Parathyroid adenoma (tissue), 2 donors: Measurements from ENCODE around the gene HK2.

Source experiments
- H2AFZ ChIP-seq: fragments of 300-600 bp; sonication (generic); one replicate; pipeline ENCODE4 v1.7.0; 2017; ENCODE audit warnings: antibody characterized with exemption, mild to moderate bottlenecking
- H3K27ac ChIP-seq: fragments of 300-600 bp; sonication (generic); one replicate; pipeline ENCODE4 v1.7.0; 2017
- H3K27me3 ChIP-seq: fragments of 300-600 bp; sonication (generic); one replicate; pipeline ENCODE4 v1.7.0; 2017; ENCODE audit warnings: low read length; ENCODE audit not compliant: control insufficient read depth, insufficient read depth
- H3K36me3 ChIP-seq: fragments of 300-600 bp; sonication (generic); one replicate; pipeline ENCODE4 v1.7.0; 2017; ENCODE audit warnings: low read length; ENCODE audit not compliant: control insufficient read depth, insufficient read depth
- H3K4me1 ChIP-seq: fragments of 300-600 bp; sonication (generic); one replicate; pipeline ENCODE4 v1.7.0; 2017; ENCODE audit warnings: control low read depth
- H3K4me2 ChIP-seq: fragments of 300-600 bp; sonication (generic); one replicate; pipeline ENCODE4 v1.7.0; 2017; ENCODE audit warnings: low read length
- H3K4me3 ChIP-seq: fragments of 300-600 bp; sonication (generic); one replicate; pipeline ENCODE4 v1.7.0; 2017; ENCODE audit warnings: low read depth, low read length
- H3K79me2 ChIP-seq: fragments of 300-600 bp; sonication (generic); one replicate; pipeline ENCODE4 v1.7.0; 2017; ENCODE audit warnings: control low read depth
- H3K9ac ChIP-seq: fragments of 300-600 bp; sonication (generic); one replicate; pipeline ENCODE4 v1.7.0; 2017; ENCODE audit warnings: mild to moderate bottlenecking
- H3K9me3 ChIP-seq: fragments of 300-600 bp; sonication (generic); one replicate; pipeline ENCODE4 v1.7.0; 2017; ENCODE audit warnings: low read length; ENCODE audit not compliant: control insufficient read depth
- TF ChIP-seq, protein P1 (sequence below): fragments of 300-600 bp; sonication (generic); IDR thresholded peaks from one replicate; pipeline ENCODE4 v1.7.0; 2017; ENCODE audit warnings: antibody characterized with exemption, mild to moderate bottlenecking
- donor health status: primary hyperparathyroidism.

Gene HK2

DNA sequence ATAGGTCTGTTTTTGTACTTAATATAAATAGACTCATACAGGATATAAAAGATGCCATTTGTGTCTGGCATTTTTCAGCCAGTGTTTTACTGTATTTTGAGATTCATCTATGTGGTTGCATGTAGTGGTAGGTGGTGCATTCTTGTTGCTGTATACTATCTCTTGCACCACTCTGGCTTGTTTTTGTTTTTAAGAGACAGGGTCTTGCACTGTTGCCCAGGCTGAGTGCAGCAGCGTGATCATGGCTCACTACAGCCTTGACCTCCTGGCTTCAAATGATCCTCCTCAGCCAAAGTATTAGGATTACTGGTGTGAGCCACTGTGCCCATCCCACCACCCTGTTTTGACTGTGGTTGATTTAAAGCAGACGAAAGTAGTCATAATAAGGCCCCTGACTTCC lies 12.6 kb downstream of the HK2 start:
- no peak overlapping the region for H3K27ac ChIP-seq
- no peak overlapping the region for H3K9ac ChIP-seq
- no peak overlapping the region for H3K4me3 ChIP-seq
- no peaks in the 10 kb centered on the region for H3K79me2 ChIP-seq
- no peaks in the 10 kb centered on the region for H3K9me3 ChIP-seq
- no peaks in the 10 kb centered on the region for H3K36me3 ChIP-seq
- TF ChIP-seq, protein P1, sequence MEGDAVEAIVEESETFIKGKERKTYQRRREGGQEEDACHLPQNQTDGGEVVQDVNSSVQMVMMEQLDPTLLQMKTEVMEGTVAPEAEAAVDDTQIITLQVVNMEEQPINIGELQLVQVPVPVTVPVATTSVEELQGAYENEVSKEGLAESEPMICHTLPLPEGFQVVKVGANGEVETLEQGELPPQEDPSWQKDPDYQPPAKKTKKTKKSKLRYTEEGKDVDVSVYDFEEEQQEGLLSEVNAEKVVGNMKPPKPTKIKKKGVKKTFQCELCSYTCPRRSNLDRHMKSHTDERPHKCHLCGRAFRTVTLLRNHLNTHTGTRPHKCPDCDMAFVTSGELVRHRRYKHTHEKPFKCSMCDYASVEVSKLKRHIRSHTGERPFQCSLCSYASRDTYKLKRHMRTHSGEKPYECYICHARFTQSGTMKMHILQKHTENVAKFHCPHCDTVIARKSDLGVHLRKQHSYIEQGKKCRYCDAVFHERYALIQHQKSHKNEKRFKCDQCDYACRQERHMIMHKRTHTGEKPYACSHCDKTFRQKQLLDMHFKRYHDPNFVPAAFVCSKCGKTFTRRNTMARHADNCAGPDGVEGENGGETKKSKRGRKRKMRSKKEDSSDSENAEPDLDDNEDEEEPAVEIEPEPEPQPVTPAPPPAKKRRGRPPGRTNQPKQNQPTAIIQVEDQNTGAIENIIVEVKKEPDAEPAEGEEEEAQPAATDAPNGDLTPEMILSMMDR, result no peak
- peaks cover 26% of the 10 kb centered on the region for H3K4me1 ChIP-seq
- H2AFZ ChIP-seq, result peak overlapping the region; percentile 81
- H3K4me2 ChIP-seq, result no peak overlapping the region
- no peaks in the 10 kb centered on the region for H3K27me3 ChIP-seq

DNA sequence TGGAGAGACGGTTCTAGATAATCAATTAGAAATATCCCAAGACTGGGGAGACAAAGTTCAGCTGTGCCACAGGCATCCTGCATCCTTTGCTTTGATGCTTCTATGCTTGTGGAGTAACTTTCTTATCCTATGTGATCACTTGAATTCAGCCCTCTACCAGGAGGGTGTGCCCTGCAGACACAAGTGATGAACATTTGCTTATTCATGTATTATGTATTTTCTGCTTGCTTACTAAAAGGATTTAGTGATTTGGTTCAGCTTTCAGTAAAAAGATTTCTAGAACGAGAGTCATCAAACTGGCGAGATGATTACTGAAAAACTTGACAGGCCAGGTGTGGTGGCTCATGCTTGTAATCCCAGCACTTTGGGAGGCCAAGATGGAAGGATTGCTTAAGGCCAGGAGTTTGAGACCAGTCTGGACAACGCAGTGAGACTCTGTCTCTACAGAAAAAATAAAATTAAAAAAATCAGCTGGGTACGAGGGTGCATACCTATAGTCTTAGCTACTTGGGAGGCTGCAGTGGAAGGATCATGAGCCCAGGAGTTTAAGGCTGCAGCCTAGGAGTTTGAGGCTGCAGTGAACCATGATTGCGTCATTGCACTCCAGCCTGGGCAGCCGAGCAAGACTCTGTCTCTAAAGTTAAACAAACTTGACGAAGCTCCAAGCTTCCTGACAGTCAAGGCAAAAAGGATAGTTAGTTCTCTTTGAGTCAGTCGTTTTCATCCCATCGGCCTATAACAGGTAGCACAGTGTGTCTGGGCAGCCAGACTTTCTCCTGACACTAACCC lies 13.3 kb downstream of the HK2 start:
- no peak overlapping the region for H3K27ac ChIP-seq
- H3K36me3 ChIP-seq, result no peaks in the 10 kb centered on the region
- no peaks in the 10 kb centered on the region for H3K9me3 ChIP-seq
- H3K79me2 ChIP-seq, result no peaks in the 10 kb centered on the region
- H3K4me1 ChIP-seq, result peaks cover 26% of the 10 kb centered on the region
- no peaks in the 10 kb centered on the region for H3K27me3 ChIP-seq
- TF ChIP-seq, protein P1, result no peak
- no peak overlapping the region for H2AFZ ChIP-seq
- no peak overlapping the region for H3K4me3 ChIP-seq
- H3K9ac ChIP-seq, result no peak overlapping the region
- no peak overlapping the region for H3K4me2 ChIP-seq

DNA sequence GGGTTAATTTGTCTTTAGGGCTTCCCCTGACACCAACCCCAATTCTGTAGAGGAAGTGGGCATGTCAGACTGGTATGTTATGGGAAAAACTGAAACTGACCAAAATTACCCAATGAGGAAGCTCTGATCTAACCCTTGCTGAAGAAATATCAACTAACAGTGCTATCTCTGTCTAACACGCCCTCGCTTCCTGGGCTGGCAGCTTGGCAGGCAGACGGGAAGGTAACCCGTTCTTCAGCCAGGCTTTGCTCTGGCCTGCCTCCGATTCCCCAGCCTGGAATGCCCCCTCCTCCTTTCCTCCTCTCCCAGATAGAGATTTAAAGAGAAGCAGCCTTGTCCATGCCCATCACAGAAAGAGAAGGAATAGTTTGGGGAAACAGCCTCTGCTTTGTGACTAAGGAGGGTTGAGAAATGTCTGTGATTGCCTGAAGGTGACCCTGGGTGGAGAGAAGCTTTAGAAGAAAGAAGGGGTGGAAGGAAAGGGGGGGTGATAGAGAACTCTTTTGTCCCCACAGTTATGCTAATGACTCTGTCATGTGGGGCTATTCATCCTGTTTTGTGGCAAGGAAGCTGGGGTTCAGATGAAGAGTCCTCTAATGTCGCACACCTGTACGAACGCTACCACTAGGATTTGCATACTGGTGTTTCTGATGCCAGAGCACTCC lies 15.4 kb downstream of the HK2 start:
- Histone ChIP-seq H3K4me2 (no peak overlapping the region), H3K9ac (no peak overlapping the region), H3K4me1 (peaks cover 21% of the 10 kb centered on the region), H3K79me2 (no peaks in the 10 kb centered on the region), H3K27ac (no peak overlapping the region), H3K36me3 (no peaks in the 10 kb centered on the region), H3K9me3 (no peaks in the 10 kb centered on the region), H2AFZ (peak overlapping the region; percentile 31), H3K4me3 (no peak overlapping the region), H3K27me3 (no peaks in the 10 kb centered on the region)
- TF ChIP-seq, protein P1, result no peak

DNA sequence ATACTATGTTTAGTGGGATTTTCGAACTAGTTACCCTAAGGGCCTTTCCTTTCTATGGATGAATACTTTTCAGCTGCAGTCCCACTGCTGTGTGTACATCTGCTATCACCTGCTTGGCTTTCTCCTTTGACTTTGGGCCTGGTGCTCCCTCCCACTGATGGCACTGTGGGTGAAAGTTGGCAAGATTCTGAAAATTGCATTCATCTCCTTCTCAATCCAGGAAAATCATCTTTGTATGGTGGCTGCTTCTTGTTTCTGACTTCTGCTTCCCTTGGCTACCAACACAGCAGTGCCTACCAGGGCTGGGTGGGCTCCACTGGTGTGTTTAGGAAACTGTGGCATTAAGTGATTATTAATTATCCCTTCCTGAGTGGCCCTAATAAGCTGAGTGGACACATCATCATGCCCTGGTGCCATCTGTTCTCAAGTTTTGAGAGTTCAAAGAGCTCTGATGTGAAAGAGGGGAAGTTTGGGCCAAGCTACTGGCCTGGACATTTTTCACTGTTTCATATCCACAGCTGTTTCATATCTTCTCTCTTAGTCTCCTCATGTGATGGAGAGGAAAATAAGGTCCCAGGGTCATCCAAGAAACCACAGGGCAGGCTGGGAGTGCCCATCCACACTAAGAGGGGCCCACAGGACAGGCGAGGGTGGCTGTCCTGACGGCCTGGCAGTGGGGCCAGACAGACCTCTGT lies 16.7 kb downstream of the HK2 start:
- Histone ChIP-seq H2AFZ (no peak overlapping the region), H3K36me3 (no peaks in the 10 kb centered on the region), H3K4me2 (no peak overlapping the region), H3K27ac (no peak overlapping the region), H3K27me3 (no peaks in the 10 kb centered on the region), H3K4me3 (no peak overlapping the region), H3K4me1 (peaks cover 14% of the 10 kb centered on the region), H3K79me2 (no peaks in the 10 kb centered on the region), H3K9me3 (no peaks in the 10 kb centered on the region), H3K9ac (no peak overlapping the region)
- TF ChIP-seq, protein P1, result no peak
